ENCODE data around the gene RNF157.

Gene RNF157

GRCh38 chr17:76240461-76241203 lies at the start of gene RNF157:
TSS of gene RNF157 (minus strand) at chr17:76240493. CDS start at chr17:76240240, 253 bp downstream.
- DNase-seq: peak; percentile 87

- DNase-seq: no peak
Measured at GRCh38 chr17:76281573-76282371, 41.5 kb upstream of the RNF157 start.

- no peak for DNase-seq
Measured at GRCh38 chr17:76280650-76281049, 40.4 kb upstream of the RNF157 start.

- DNase-seq: no peak
Measured at GRCh38 chr17:76279742-76280287, 39.5 kb upstream of the RNF157 start.

- peak; percentile 93 for DNase-seq
Measured at GRCh38 chr17:76278952-76279741, 38.9 kb upstream of the RNF157 start.

GRCh38 chr17:76278268-76278908 lies 38.1 kb upstream of the RNF157 start:
- no peak for DNase-seq

- DNase-seq: no peak
Measured at GRCh38 chr17:76277300-76278267, 37.3 kb upstream of the RNF157 start.

- no peak for DNase-seq
Measured at GRCh38 chr17:76276461-76277299, 36.4 kb upstream of the RNF157 start.

- no peak for DNase-seq
Measured at GRCh38 chr17:76276069-76276431, 35.8 kb upstream of the RNF157 start.

GRCh38 chr17:76275382-76276068 lies 35.2 kb upstream of the RNF157 start:
- DNase-seq: no peak

GRCh38 chr17:76274112-76274956 lies 34.0 kb upstream of the RNF157 start:
- DNase-seq: no peak

- DNase-seq: no peak
Measured at GRCh38 chr17:76273445-76274111, 33.3 kb upstream of the RNF157 start.

- DNase-seq: peak; percentile 59
Measured at GRCh38 chr17:76272541-76273444, 32.5 kb upstream of the RNF157 start.

GRCh38 chr17:76271669-76272540 lies 31.6 kb upstream of the RNF157 start:
- peak; percentile 72 for DNase-seq

GRCh38 chr17:76270770-76271668 lies 30.7 kb upstream of the RNF157 start:
- DNase-seq: no peak
